PC-3 (cell line): Measurements from ENCODE around the gene B4GALNT1.

Source experiments
- CTCF ChIP-seq: fragments of 300-600 bp; sonication (generic); conservative IDR thresholded peaks from 2 replicates; pipeline ENCODE4 v1.5.1; 2017; ENCODE audit warnings: antibody characterized with exemption, low read depth, mild to moderate bottlenecking, low read length
- EZH2 ChIP-seq: fragments of 300-600 bp; sonication (generic); IDR thresholded peaks from one replicate; pipeline ENCODE4 v1.6.1; 2017; ENCODE audit warnings: antibody characterized with exemption, mild to moderate bottlenecking, low read length; ENCODE audit not compliant: unreplicated experiment
- EZH2phosphoT487 ChIP-seq: fragments of 300-600 bp; sonication (generic); IDR thresholded peaks from 2 replicates; pipeline ENCODE4 v1.6.1; 2018; ENCODE audit warnings: mild to moderate bottlenecking, antibody characterized with exemption, low read length, borderline replicate concordance

GRCh38 chr12:57603815-57604453 is 29.1 kb downstream of the B4GALNT1 start:
- TF ChIP-seq CTCF (no peak), EZH2 (no peak), EZH2phosphoT487 (no peak)
